H1 (cell line): ENCODE measurements around the gene TMEM202. TPM values are rescaled to one million over a fixed set of nuclear protein-coding genes. Genes with fewer than 3 reads are reported as not detected.

ENCODE experiments used
- CTCF ChIA-PET: fragments of 300-600 bp; sonication (Branson Sonifier 250); formaldehyde crosslinking; loops from one replicate; lab custom pipeline; 2021; ENCODE audit not compliant: partially characterized antibody; lab: Charles Lee
- POLR2A ChIA-PET: fragments of 300-600 bp; sonication (Branson Sonifier 250); formaldehyde crosslinking; loops from one replicate; lab custom pipeline; 2021; ENCODE audit warnings: inconsistent platforms; ENCODE audit not compliant: partially characterized antibody; lab: Charles Lee
- DNase-seq, 2 experiments: peaks; one replicate each; pipeline versions ENCODE4 v3.0.0 to v3.0.0-alpha.2; 2010 to 2022; ENCODE audit warnings: low spot score in 2 of 2, low read depth in 1 of 2, mixed read lengths in 1 of 2
- FAIRE-seq: peaks from 2 replicates; lab custom pipeline; 2011; peaks lifted over from hg19 to GRCh38; lab: Jason Lieb, UNC
- H2AFZ ChIP-seq: 2 replicates; pipeline ENCODE4 v1.8.1; 2012; ENCODE audit warnings: low read length, inconsistent platforms
- H2AK5ac ChIP-seq: 2 replicates; pipeline ENCODE4 v1.6.1; 2013; ENCODE audit warnings: low read depth, low read length
- H2BK120ac ChIP-seq: replicated peaks from 2 replicates; pipeline ENCODE3; 2013; ENCODE audit warnings: low read depth, low read length, inconsistent platforms
- H2BK12ac ChIP-seq: 2 replicates; pipeline ENCODE4 v1.6.1; 2013; ENCODE audit warnings: low read depth, low read length
- H2BK15ac ChIP-seq: 2 replicates; pipeline ENCODE4 v1.6.1; 2013; ENCODE audit warnings: low read length
- H2BK20ac ChIP-seq: 2 replicates; pipeline ENCODE4 v1.6.1; 2013; ENCODE audit warnings: low read length
- H2BK5ac ChIP-seq: 2 replicates; pipeline ENCODE4 v1.6.1; 2013; ENCODE audit warnings: low read depth, low read length
- H3K14ac ChIP-seq: 2 replicates; pipeline ENCODE4 v1.6.1; 2013; ENCODE audit warnings: inconsistent platforms; ENCODE audit not compliant: insufficient read length
- H3K18ac ChIP-seq: 2 replicates; pipeline ENCODE4 v1.6.1; 2013; ENCODE audit warnings: low read length; ENCODE audit errors: extremely low read depth
- H3K23ac ChIP-seq: 2 replicates; pipeline ENCODE4 v1.6.1; 2013; ENCODE audit warnings: inconsistent platforms; ENCODE audit not compliant: insufficient read length
- H3K23me2 ChIP-seq: 2 replicates; pipeline ENCODE4 v1.6.1; 2013; ENCODE audit warnings: low read depth, low read length
- H3K27ac ChIP-seq: 2 replicates; pipeline ENCODE4 v1.6.1; 2011; ENCODE audit warnings: low read depth, low read length, inconsistent platforms
- H3K27me3 ChIP-seq, 4 experiments: replicated peaks in 1 of 4; 1 replicate in 1 of 4; 2 replicates in 3 of 4; pipeline versions ENCODE4 v1.6.1 to v1.8.1; 2011 to 2013; ENCODE audit warnings: low read length in 3 of 4, mild to moderate bottlenecking in 3 of 4, inconsistent platforms in 2 of 4, mixed read lengths in 2 of 4, moderate library complexity in 1 of 4; ENCODE audit not compliant: control insufficient read depth in 3 of 4, insufficient read depth in 3 of 4; ENCODE audit errors: extremely low read depth in 1 of 4
- H3K36me3 ChIP-seq, 4 experiments: 2 replicates each; pipeline versions ENCODE4 v1.6.1 to v1.8.1; 2011 to 2013; ENCODE audit warnings: mild to moderate bottlenecking in 4 of 4, low read length in 3 of 4, moderate library complexity in 2 of 4, control low read depth in 1 of 4, inconsistent platforms in 1 of 4; ENCODE audit not compliant: insufficient read depth in 4 of 4, control insufficient read depth in 2 of 4
- H3K4ac ChIP-seq: replicated peaks from 2 replicates; pipeline ENCODE3; 2013; ENCODE audit warnings: low read length, low read depth, mixed read lengths, inconsistent platforms; ENCODE audit not compliant: insufficient read length
- H3K4me1 ChIP-seq, 4 experiments: replicated peaks in 1 of 4; 1 replicate in 1 of 4; 2 replicates in 3 of 4; pipeline versions ENCODE4 v1.6.1 to v1.8.1; 2011 to 2013; ENCODE audit warnings: low read length in 3 of 4, inconsistent platforms in 2 of 4, mixed read lengths in 1 of 4; ENCODE audit not compliant: insufficient read depth in 4 of 4, control insufficient read depth in 3 of 4
- H3K4me2 ChIP-seq, 2 experiments: 2 replicates each; pipeline versions ENCODE4 v1.6.1 to v1.8.1; 2011 to 2013; ENCODE audit warnings: low read depth in 2 of 2, low read length in 2 of 2, control low read depth in 1 of 2, inconsistent platforms in 1 of 2, mild to moderate bottlenecking in 1 of 2; ENCODE audit not compliant: insufficient read depth in 1 of 2
- H3K4me3 ChIP-seq, 4 experiments: fragments of 200-600, 300-600 bp in 1 of 4; sonication (generic), shearing (Covaris generic), sonication (Bioruptor Twin) in 1 of 4; 2 replicates each; pipeline versions ENCODE4 v1.5.1 to v1.8.1; 2011 to 2016; ENCODE audit warnings: low read length in 4 of 4, low read depth in 3 of 4, control low read depth in 2 of 4, inconsistent platforms in 2 of 4, mild to moderate bottlenecking in 2 of 4, mixed read lengths in 1 of 4, moderate library complexity in 1 of 4; ENCODE audit not compliant: insufficient read depth in 2 of 4; ENCODE audit errors: extremely low read depth in 1 of 4
- H3K56ac ChIP-seq: replicated peaks from 2 replicates; pipeline ENCODE3; 2013; ENCODE audit warnings: low read depth, mild to moderate bottlenecking, mixed read lengths, low read length, inconsistent platforms; ENCODE audit not compliant: insufficient read length
- H3K79me1 ChIP-seq: 2 replicates; pipeline ENCODE4 v1.6.1; 2013; ENCODE audit warnings: low read depth, low read length, control low read depth
- H3K79me2 ChIP-seq, 2 experiments: 2 replicates each; pipeline versions ENCODE4 v1.6.1 to v1.8.1; 2012 to 2013; ENCODE audit warnings: low read length in 2 of 2, mild to moderate bottlenecking in 2 of 2, inconsistent platforms in 1 of 2; ENCODE audit not compliant: insufficient read depth in 2 of 2, control insufficient read depth in 1 of 2
- H3K9ac ChIP-seq, 4 experiments: replicated peaks in 1 of 4; 1 replicate in 1 of 4; 2 replicates in 3 of 4; pipeline versions ENCODE4 v1.6.1 to v1.8.1; 2011 to 2013; ENCODE audit warnings: low read depth in 3 of 4, low read length in 3 of 4, control low read depth in 2 of 4, mild to moderate bottlenecking in 2 of 4, moderate library complexity in 2 of 4, inconsistent platforms in 1 of 4; ENCODE audit errors: extremely low read depth in 1 of 4
- H3K9me3 ChIP-seq, 2 experiments: 2 replicates each; pipeline versions ENCODE4 v1.6.1 to v1.8.1; 2012 to 2013; ENCODE audit warnings: mild to moderate bottlenecking in 2 of 2, moderate library complexity in 2 of 2, control low read depth in 1 of 2, inconsistent platforms in 1 of 2, low read depth in 1 of 2, low read length in 1 of 2, mixed read lengths in 1 of 2; ENCODE audit not compliant: insufficient read depth in 2 of 2
- H4K20me1 ChIP-seq, 2 experiments: replicated peaks in 1 of 2; 2 replicates each; pipeline versions ENCODE3 to v1.8.1; 2011 to 2013; ENCODE audit warnings: inconsistent platforms in 2 of 2, low read length in 2 of 2, mild to moderate bottlenecking in 1 of 2; ENCODE audit not compliant: insufficient read depth in 2 of 2, control insufficient read depth in 1 of 2
- H4K5ac ChIP-seq: 2 replicates; pipeline ENCODE4 v1.6.1; 2013; ENCODE audit warnings: low read length, low read depth, mixed read lengths, inconsistent platforms; ENCODE audit not compliant: insufficient read length
- H4K8ac ChIP-seq: 2 replicates; pipeline ENCODE4 v1.8.0; 2013; ENCODE audit warnings: mild to moderate bottlenecking, moderate library complexity, low read length, inconsistent platforms; ENCODE audit not compliant: insufficient read depth; ENCODE audit errors: extremely low read depth
- H4K91ac ChIP-seq: replicated peaks from 2 replicates; pipeline ENCODE3; 2013; ENCODE audit warnings: low read length, mixed read lengths, inconsistent platforms; ENCODE audit not compliant: insufficient read length
- CBX5 ChIP-seq: fragments of 300-800, 300-1000 bp; sonication (generic); IDR thresholded peaks from 2 replicates; pipeline ENCODE4 v1.7.1; 2016; ENCODE audit warnings: antibody characterized with exemption, low read length, low read depth
- RAD21 ChIP-seq, 2 experiments: IDR thresholded peaks in 1 of 2; conservative IDR thresholded peaks in 1 of 2; 2 replicates each; pipeline ENCODE4 v1.6.1; 2011; ENCODE audit warnings: low read depth in 2 of 2, low read length in 2 of 2, improper control_type of control experiment in 1 of 2, inconsistent platforms in 1 of 2, mild to moderate bottlenecking in 1 of 2, moderate library complexity in 1 of 2
- SIRT6 ChIP-seq: IDR thresholded peaks from one replicate; pipeline ENCODE4 v1.7.1; 2012; ENCODE audit warnings: low read length, inconsistent platforms
- WGBS, 2 experiments: shearing (Covaris generic) in 1 of 2; methylation state at CpG; one replicate each; pipeline versions ENCODE4 v1.1.6 to v1.1.7; 2013 to 2015; ENCODE audit warnings: low lambda C conversion rate in 2 of 2, mixed read lengths in 2 of 2, inconsistent platforms in 1 of 2, low coverage in 1 of 2, missing lambda C conversion rate in 1 of 2; ENCODE audit not compliant: insufficient replicate concordance in 2 of 2, insufficient coverage in 1 of 2, insufficient read length in 1 of 2; ENCODE audit errors: extremely low coverage in 1 of 2, missing lambda C conversion rate in 1 of 2; 5-methylcytosine and 5-hydroxymethylcytosine counted together
- polyA plus RNA-seq, 7 experiments: library from polyadenylated mRNA; depleted of rRNA in 3 of 7; stranded (reverse) in 5 of 7; unstranded in 2 of 7; fragments of >200 nt in 5 of 7; fragments of 200-250 nt in 2 of 7; gene quantifications; 1 replicate in 5 of 7; 2 replicates in 1 of 7; 4 replicates in 1 of 7; pipeline versions ENCODE4 v1.2.1 to v1.2.3, GENCODE V29; 2011 to 2013; ENCODE audit warnings: missing spikeins in 2 of 7, mixed read lengths in 2 of 7
- total RNA-seq: library from RNA; stranded (reverse); fragmentation: NEBNext Ultra II Directional; extraction: Animal tissue kit (Norgen Biotek cat#: 25700); gene quantifications from 2 replicates; pipeline ENCODE4 v1.2.1, GENCODE V29; 2021
- TF ChIP-seq, protein P1 (sequence below), 3 experiments: IDR thresholded peaks; 1 replicate in 2 of 3; 2 replicates in 1 of 3; pipeline versions ENCODE4 v1.5.1 to v1.6.1; 2011; ENCODE audit warnings: low read length in 3 of 3, mild to moderate bottlenecking in 3 of 3, inconsistent platforms in 2 of 3, low read depth in 1 of 3, moderate library complexity in 1 of 3; ENCODE audit not compliant: insufficient read depth in 1 of 3; ENCODE audit errors: control extremely low read depth in 1 of 3

TMEM202 gene
- total and polyA plus RNA-seq, 2 of the 8 experiments (the other 6 are each of a cell fraction or from before 2014, with no cell fraction given), result not detected

DNA sequence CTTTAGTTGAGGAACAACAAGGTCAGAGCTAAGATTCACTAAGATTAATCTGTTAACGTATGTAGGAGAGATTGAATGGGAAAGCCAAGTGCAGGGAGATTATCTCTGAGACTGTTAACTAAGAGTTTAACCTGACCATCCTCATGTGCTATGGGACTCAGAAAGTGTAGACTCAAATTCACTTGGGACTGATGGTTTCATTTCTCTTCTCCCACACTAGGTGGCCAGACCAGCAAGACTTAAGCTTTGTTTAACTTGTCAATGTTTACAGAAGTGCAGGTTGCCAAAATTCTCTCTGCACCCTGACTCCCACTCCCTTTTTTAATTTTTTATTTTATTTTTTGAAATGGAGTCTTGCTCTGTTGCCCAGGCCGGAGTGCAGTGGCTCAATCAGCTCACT lies 16.0 kb upstream of the TMEM202 start:
- 0 out of 2 replicates have a peak overlapping the region, but pooled peaks have one; percentile 19 for H2AFZ ChIP-seq
- H3K4ac ChIP-seq, result no peak overlapping the region
- no peak overlapping the region for H4K8ac ChIP-seq
- no peak overlapping the region for H2BK12ac ChIP-seq
- 68% methylated on average over 2 of the region's 2 CpGs; no CpG with 5 or more reads in 1 of the 2 experiments for WGBS, 2 experiments
- H3K4me2 ChIP-seq, result no peak overlapping the region
- no peaks in the 10 kb centered on the region for H3K27me3 ChIP-seq
- no peaks in the 10 kb centered on the region for H4K20me1 ChIP-seq
- H3K9me3 ChIP-seq, result no peaks in the 10 kb centered on the region
- H4K5ac ChIP-seq, result no peak overlapping the region
- H3K14ac ChIP-seq, result no peak overlapping the region
- no peaks in the 10 kb centered on the region for H3K4me1 ChIP-seq
- H4K91ac ChIP-seq, result no peak overlapping the region
- H2AK5ac ChIP-seq, result no peak overlapping the region
- no peak overlapping the region for H3K9ac ChIP-seq
- H3K18ac ChIP-seq, result no peak overlapping the region
- ChIA-PET POLR2A (interaction anchor here (0.5 to 0.8 kb wide), 3 partner anchors 22 to 54 kb away, joined by 3 read pairs; no protein-coding TSS in a partner anchor), CTCF (interaction anchor here (0.6 to 2.1 kb wide), 5 partner anchors 8 to 244 kb away, joined by 3 to 8 read pairs (median 3); no protein-coding TSS in a partner anchor)
- no peak overlapping the region for H3K23ac ChIP-seq
- no peak overlapping the region for H2BK20ac ChIP-seq
- DNase-seq (no peak), FAIRE-seq (no peak)
- TF ChIP-seq, protein P1, sequence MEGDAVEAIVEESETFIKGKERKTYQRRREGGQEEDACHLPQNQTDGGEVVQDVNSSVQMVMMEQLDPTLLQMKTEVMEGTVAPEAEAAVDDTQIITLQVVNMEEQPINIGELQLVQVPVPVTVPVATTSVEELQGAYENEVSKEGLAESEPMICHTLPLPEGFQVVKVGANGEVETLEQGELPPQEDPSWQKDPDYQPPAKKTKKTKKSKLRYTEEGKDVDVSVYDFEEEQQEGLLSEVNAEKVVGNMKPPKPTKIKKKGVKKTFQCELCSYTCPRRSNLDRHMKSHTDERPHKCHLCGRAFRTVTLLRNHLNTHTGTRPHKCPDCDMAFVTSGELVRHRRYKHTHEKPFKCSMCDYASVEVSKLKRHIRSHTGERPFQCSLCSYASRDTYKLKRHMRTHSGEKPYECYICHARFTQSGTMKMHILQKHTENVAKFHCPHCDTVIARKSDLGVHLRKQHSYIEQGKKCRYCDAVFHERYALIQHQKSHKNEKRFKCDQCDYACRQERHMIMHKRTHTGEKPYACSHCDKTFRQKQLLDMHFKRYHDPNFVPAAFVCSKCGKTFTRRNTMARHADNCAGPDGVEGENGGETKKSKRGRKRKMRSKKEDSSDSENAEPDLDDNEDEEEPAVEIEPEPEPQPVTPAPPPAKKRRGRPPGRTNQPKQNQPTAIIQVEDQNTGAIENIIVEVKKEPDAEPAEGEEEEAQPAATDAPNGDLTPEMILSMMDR (IDR thresholded peaks at IDR 0.05; ENCODE audit: control extremely low read depth in 1 of 3, insufficient read depth in 1 of 3, low read depth in 1 of 3, low read length in 3 of 3), result peak in 1 of 3 experiments; percentile 27; a peak in 1 of 4 replicates
- TF ChIP-seq CBX5 (no peak), SIRT6 (no peak), RAD21 (IDR thresholded peaks at IDR 0.05 in 1 of 2, conservative IDR thresholded peaks at IDR 0.05 in 1 of 2; ENCODE audit: low read depth in 2 of 2, low read length in 2 of 2) (peak in 1 of 2 experiments; percentile 13; a peak in 1 of 4 replicates)
- H2BK15ac ChIP-seq, result no peak overlapping the region
- no peaks in the 10 kb centered on the region for H3K79me1 ChIP-seq
- H3K36me3 ChIP-seq, result no peaks in the 10 kb centered on the region
- no peaks in the 10 kb centered on the region for H3K23me2 ChIP-seq
- H3K27ac ChIP-seq, result no peak overlapping the region
- no peaks in the 10 kb centered on the region for H3K79me2 ChIP-seq
- H3K4me3 ChIP-seq, result no peak overlapping the region
- no peak overlapping the region for H2BK5ac ChIP-seq
- H2BK120ac ChIP-seq, result no peak overlapping the region
- H3K56ac ChIP-seq, result no peak overlapping the region
